K562 (cell line): ENCODE measurements around the gene BRSK1. TPM values are rescaled to one million over a fixed set of nuclear protein-coding genes. Genes with fewer than 3 reads are reported as not detected.

ENCODE experiments used
- ARID4B ChIP-seq: sonication (generic); formaldehyde crosslinking; IDR thresholded peaks from 2 replicates; pipeline ENCODE4 v1.8.0; 2022; ENCODE audit warnings: mild to moderate bottlenecking, missing genetic modification reagents
- CCNT2 ChIP-seq: IDR thresholded peaks from 2 replicates; pipeline ENCODE4 v1.6.1; 2011; ENCODE audit warnings: borderline replicate concordance, low read depth, mild to moderate bottlenecking, moderate library complexity, mixed read lengths, low read length; ENCODE audit not compliant: insufficient read length; ENCODE audit errors: extremely low read depth
- FOXA3 ChIP-seq, 2 experiments: fragments of 450-650 bp in 1 of 2; sonication (generic) in 1 of 2; formaldehyde crosslinking; IDR thresholded peaks in 1 of 2; conservative IDR thresholded peaks in 1 of 2; 2 replicates each; pipeline versions ENCODE4 v1.4.0 to v1.8.0; 2020 to 2022; ENCODE audit warnings: mild to moderate bottlenecking in 2 of 2, missing genetic modification reagents in 1 of 2
- KDM5B ChIP-seq: fragments of 200-600 bp; sonication (generic); IDR thresholded peaks from 2 replicates; pipeline ENCODE4 v1.6.1; 2012; ENCODE audit warnings: low read depth, mild to moderate bottlenecking, moderate library complexity, low read length, control low read depth, inconsistent platforms; ENCODE audit not compliant: insufficient replicate concordance
- MEIS2 ChIP-seq: fragments of 450-650 bp; IDR thresholded peaks from 2 replicates; pipeline ENCODE4 v1.6.1; 2014; ENCODE audit warnings: mild to moderate bottlenecking; ENCODE audit not compliant: partially characterized antibody
- SPI1 ChIP-seq: IDR thresholded peaks from 2 replicates; pipeline ENCODE4 v1.6.1; 2011; ENCODE audit warnings: low read depth, low read length, control low read depth, borderline replicate concordance
- USF1 ChIP-seq: sonication (generic); formaldehyde crosslinking; IDR thresholded peaks from 2 replicates; pipeline ENCODE4 v1.9.0; 2022; ENCODE audit warnings: mild to moderate bottlenecking, missing genetic modification reagents
- ZKSCAN8 ChIP-seq: fragments of 200-800 bp; sonication (Bioruptor generic); IDR thresholded peaks from 2 replicates; pipeline ENCODE4 v1.6.1; 2016; ENCODE audit warnings: missing genetic modification characterization, missing compliant biosample characterization
- ZNF592 ChIP-seq: fragments of 450-650 bp; IDR thresholded peaks from 2 replicates; pipeline ENCODE4 v1.6.1; 2017; ENCODE audit warnings: antibody characterized with exemption, mild to moderate bottlenecking
- ZNF740 ChIP-seq, 3 experiments: fragments of 200-800 bp in 1 of 3; sonication (Bioruptor generic) in 1 of 3; sonication (generic) in 1 of 3; formaldehyde crosslinking in 1 of 3; IDR thresholded peaks; 2 replicates each; pipeline versions ENCODE4 v1.6.1 to v1.8.0; 2016 to 2022; ENCODE audit warnings: mild to moderate bottlenecking in 2 of 3, missing compliant biosample characterization in 2 of 3, missing genetic modification characterization in 2 of 3, missing genetic modification reagents in 1 of 3
- polyA plus RNA-seq, 8 experiments: library from polyadenylated mRNA; depleted of rRNA in 4 of 8; stranded (reverse) in 5 of 8; unstranded in 3 of 8; fragments of >200 nt; fragmentation: Nextera tagmentation in 2 of 8; fragmentation: Illumina TruSeq in 1 of 8; extraction: Ambion mirVana in 2 of 8; extraction: Trizol in 1 of 8; gene quantifications; 2 replicates each; pipeline versions ENCODE4 v1.2.1 to v1.2.3, GENCODE V29; 2011 to 2014; ENCODE audit warnings: inconsistent platforms in 1 of 8, missing spikeins in 1 of 8
- total RNA-seq, 7 experiments: library from RNA; depleted of rRNA in 6 of 7; stranded (reverse); fragments of >200 nt in 6 of 7; fragmentation: Illumina TruSeq in 2 of 7; extraction: Trizol in 2 of 7; gene quantifications; 2 replicates each; pipeline versions ENCODE4 v1.2.1 to v1.2.3, GENCODE V29; 2011 to 2021; ENCODE audit warnings: low replicate concordance in 1 of 7

Gene BRSK1
- total and polyA plus RNA-seq, 9 of the 15 experiments (the other 6 are each of a cell fraction or from before 2014, with no cell fraction given): 1.7 to 9.3 (median 3.8) TPM; not detected in 2

GRCh38 chr19:55339889-55340783, 56.3 kb downstream of the BRSK1 start (continued):
- TF ChIP-seq MEIS2: no peak
- peak; percentile 95 for TF ChIP-seq ZNF740 (CRISPR knock-in tag; IDR thresholded peaks at IDR 0.05)
- TF ChIP-seq ZNF740 (tag; IDR thresholded peaks at IDR 0.05): peak in 1 of 2 experiments; percentile 90; a peak in 2 of 4 replicates
- TF ChIP-seq USF1 (CRISPR knock-in tag): no peak
- peak; percentile 46 for TF ChIP-seq CCNT2
- TF ChIP-seq ZKSCAN8 (CRISPR knock-in tag): no peak
- TF ChIP-seq SPI1: no peak
- TF ChIP-seq KDM5B: peak; percentile 37
- TF ChIP-seq ZNF592: no peak
- TF ChIP-seq FOXA3 (CRISPR knock-in tag; conservative IDR thresholded peaks at IDR 0.05 in 1 of 2, IDR thresholded peaks at IDR 0.05 in 1 of 2): peak in 1 of 2 experiments; percentile 76; a peak in 1 of 4 replicates
- TF ChIP-seq ARID4B (CRISPR knock-in tag): peak; percentile 71; the same call in 1 of the 2 replicates
